ENCODE results near the gene GTPBP2. TPM values are rescaled to one million over a fixed set of nuclear protein-coding genes. Genes with fewer than 3 reads are reported as not detected.

Gene GTPBP2
- total RNA-seq, 1 donor from 2014 or later: 176 TPM

GRCh38 chr6:43669922-43670622 lies 41.0 kb upstream of the GTPBP2 start:
- TF ChIP-seq, protein P1, sequence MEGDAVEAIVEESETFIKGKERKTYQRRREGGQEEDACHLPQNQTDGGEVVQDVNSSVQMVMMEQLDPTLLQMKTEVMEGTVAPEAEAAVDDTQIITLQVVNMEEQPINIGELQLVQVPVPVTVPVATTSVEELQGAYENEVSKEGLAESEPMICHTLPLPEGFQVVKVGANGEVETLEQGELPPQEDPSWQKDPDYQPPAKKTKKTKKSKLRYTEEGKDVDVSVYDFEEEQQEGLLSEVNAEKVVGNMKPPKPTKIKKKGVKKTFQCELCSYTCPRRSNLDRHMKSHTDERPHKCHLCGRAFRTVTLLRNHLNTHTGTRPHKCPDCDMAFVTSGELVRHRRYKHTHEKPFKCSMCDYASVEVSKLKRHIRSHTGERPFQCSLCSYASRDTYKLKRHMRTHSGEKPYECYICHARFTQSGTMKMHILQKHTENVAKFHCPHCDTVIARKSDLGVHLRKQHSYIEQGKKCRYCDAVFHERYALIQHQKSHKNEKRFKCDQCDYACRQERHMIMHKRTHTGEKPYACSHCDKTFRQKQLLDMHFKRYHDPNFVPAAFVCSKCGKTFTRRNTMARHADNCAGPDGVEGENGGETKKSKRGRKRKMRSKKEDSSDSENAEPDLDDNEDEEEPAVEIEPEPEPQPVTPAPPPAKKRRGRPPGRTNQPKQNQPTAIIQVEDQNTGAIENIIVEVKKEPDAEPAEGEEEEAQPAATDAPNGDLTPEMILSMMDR (IDR thresholded peaks at IDR 0.05; ENCODE audit: insufficient read depth, low read length, severe bottlenecking): no peak
- Histone ChIP-seq H3K27me3 (ENCODE audit: control insufficient read depth, insufficient read depth, low read length) (no peaks in the 10 kb centered on the region), H3K4me3 (ENCODE audit: low read depth, low read length) (no peak overlapping the region), H3K36me3 (ENCODE audit: control insufficient read depth, insufficient read depth, low read length) (peaks cover 17% of the 10 kb centered on the region)
- DNase-seq (ENCODE audit: low read depth) (peak; percentile 73), FAIRE-seq (no peak)

- DNase-seq (ENCODE audit: low read depth): peak; percentile 43
- no peak overlapping the region for H3K4me3 ChIP-seq (ENCODE audit: low read depth, low read length)
- no peak for FAIRE-seq
- peaks cover 12% of the 10 kb centered on the region for H3K36me3 ChIP-seq (ENCODE audit: control insufficient read depth, insufficient read depth, low read length)
- TF ChIP-seq, protein P1 (IDR thresholded peaks at IDR 0.05; ENCODE audit: insufficient read depth, low read length, severe bottlenecking): no peak
- no peaks in the 10 kb centered on the region for H3K27me3 ChIP-seq (ENCODE audit: control insufficient read depth, insufficient read depth, low read length)
These were observed 40.2 kb upstream of the GTPBP2 start for GRCh38 chr6:43669050-43669921.

DNA sequence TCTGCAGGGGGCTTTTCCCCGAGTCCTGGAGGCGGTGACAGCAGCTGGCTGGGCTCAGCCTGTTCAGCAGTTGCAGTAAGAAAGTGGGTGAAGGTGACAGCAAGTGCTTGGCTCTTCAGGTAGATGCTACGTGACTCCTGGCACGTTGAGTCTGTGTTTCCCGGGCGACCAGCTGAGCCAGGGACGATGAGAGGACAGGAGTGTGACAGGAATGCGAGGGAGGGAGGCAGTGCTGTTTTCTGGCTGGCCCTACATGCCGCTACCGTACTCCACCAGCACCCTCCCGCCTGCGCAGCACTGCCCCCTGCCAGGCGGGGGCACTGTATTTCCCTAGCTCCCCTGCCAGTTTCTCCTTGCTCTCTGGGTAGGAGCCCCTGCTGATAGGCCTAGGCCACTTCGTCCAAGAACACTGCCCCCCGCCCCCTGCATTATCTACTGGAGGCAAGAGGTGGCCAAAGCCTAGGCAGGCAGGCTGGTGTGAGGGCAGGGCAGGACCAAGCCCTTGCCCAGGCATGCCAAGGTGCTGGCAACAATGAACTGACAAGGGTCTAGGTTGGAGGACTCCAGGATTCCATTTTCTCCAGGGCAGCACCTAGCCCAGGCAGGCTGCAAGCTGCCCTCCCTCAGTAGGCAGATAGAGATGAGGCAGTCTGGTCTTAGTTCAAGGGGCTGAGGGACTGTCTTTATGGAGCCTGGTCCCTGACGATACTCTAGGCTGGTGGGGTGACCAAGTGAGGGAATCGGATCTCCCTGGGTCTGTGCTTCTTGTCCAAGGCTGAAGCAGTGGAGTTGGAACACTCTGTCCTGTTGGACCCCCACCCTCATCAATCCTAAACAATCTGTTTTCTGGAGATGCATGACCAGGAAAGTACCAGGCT lies 39.3 kb upstream of the GTPBP2 start:
- FAIRE-seq: no peak

GRCh38 chr6:43667245-43668150 lies 38.4 kb upstream of the GTPBP2 start:
- DNase-seq (ENCODE audit: low read depth): peak; percentile 65
- H3K27me3 ChIP-seq (ENCODE audit: control insufficient read depth, insufficient read depth, low read length): no peaks in the 10 kb centered on the region
- peaks cover 6% of the 10 kb centered on the region for H3K36me3 ChIP-seq (ENCODE audit: control insufficient read depth, insufficient read depth, low read length)
- TF ChIP-seq, protein P1 (IDR thresholded peaks at IDR 0.05; ENCODE audit: insufficient read depth, low read length, severe bottlenecking): peak; percentile 97
- no peak overlapping the region for H3K4me3 ChIP-seq (ENCODE audit: low read depth, low read length)
- no peak for FAIRE-seq

More for the DNA sequence above, 39.3 kb upstream of the GTPBP2 start:
- TF ChIP-seq, protein P1 (IDR thresholded peaks at IDR 0.05; ENCODE audit: insufficient read depth, low read length, severe bottlenecking): peak; percentile 82
- H3K4me3 ChIP-seq (ENCODE audit: low read depth, low read length): no peak overlapping the region
- DNase-seq (ENCODE audit: low read depth): peak; percentile 89
- H3K36me3 ChIP-seq (ENCODE audit: control insufficient read depth, insufficient read depth, low read length): peaks cover 7% of the 10 kb centered on the region
- no peaks in the 10 kb centered on the region for H3K27me3 ChIP-seq (ENCODE audit: control insufficient read depth, insufficient read depth, low read length)
